ENCODE data around the gene AHDC1. TPM values are rescaled to one million over a fixed set of nuclear protein-coding genes. Genes with fewer than 3 reads are reported as not detected.
A peak's percentile ranks its signal among the peaks of the same experiment; 100 is the strongest.

AHDC1 gene
- total and polyA plus RNA-seq, 2 of the 13 experiments (the other 11 are each of a cell fraction or from before 2014, with no cell fraction given): 1.0 to 2.7 TPM

GRCh38 chr1:27489973-27490741 lies 113.8 kb downstream of the AHDC1 start, which contains the start of gene WASF2 (continued):
- TF ChIP-seq KLF16 (CRISPR knock-in tag; IDR thresholded peaks at IDR 0.05) (peak in 1 of 2 experiments; percentile 72; a peak in 2 of 4 replicates), ZNF18 (CRISPR knock-in tag; IDR thresholded peaks at IDR 0.05; ENCODE audit: insufficient replicate concordance) (peak; percentile 46), ZNF414 (CRISPR knock-in tag; IDR thresholded peaks at IDR 0.05) (no peak), KAT2B (IDR thresholded peaks at IDR 0.05; ENCODE audit: borderline replicate concordance, low read depth, low read length) (no peak), ETV5 (CRISPR knock-in tag; IDR thresholded peaks at IDR 0.05; ENCODE audit: borderline replicate concordance) (no peak; the same call in 1 of the 2 replicates), HDAC2 (CRISPR knock-in tag; IDR thresholded peaks at IDR 0.05) (no peak; the same call in 1 of the 2 replicates), ZFP36L2 (CRISPR knock-in tag; IDR thresholded peaks at IDR 0.05) (no peak), ZNF7 (CRISPR knock-in tag; IDR thresholded peaks at IDR 0.05) (no peak), ZNF83 (CRISPR knock-in tag; IDR thresholded peaks at IDR 0.05; ENCODE audit: borderline replicate concordance) (no peak), YY1 (IDR thresholded peaks at IDR 0.05; ENCODE audit: insufficient read depth, insufficient replicate concordance, low read depth, low read length) (peak; percentile 96), ZNF382 (CRISPR knock-in tag; IDR thresholded peaks at IDR 0.05; ENCODE audit: borderline replicate concordance) (no peak), SP2 (CRISPR knock-in tag; IDR thresholded peaks at IDR 0.05) (peak; percentile 95), ZNF17 (CRISPR knock-in tag; IDR thresholded peaks at IDR 0.05) (no peak), ZNF558 (CRISPR knock-in tag; IDR thresholded peaks at IDR 0.05; ENCODE audit: borderline replicate concordance) (no peak), ZNF572 (CRISPR knock-in tag; IDR thresholded peaks at IDR 0.05) (no peak), ZNF740 (CRISPR knock-in tag; IDR thresholded peaks at IDR 0.05) (no peak; the same call in 1 of the 2 replicates), NFAT5 (CRISPR knock-in tag; IDR thresholded peaks at IDR 0.05) (no peak), ELK4 (CRISPR knock-in tag; IDR thresholded peaks at IDR 0.05; ENCODE audit: borderline replicate concordance) (no peak)

Measured in HepG2 (cell line).